Colonic mucosa (tissue), 4 donors: ENCODE data around the gene FAIM2. TPM values are rescaled to one million over a fixed set of nuclear protein-coding genes. Genes with fewer than 3 reads are reported as not detected.

Experiments
- DNase-seq: peaks from one replicate; pipeline ENCODE4 v3.0.0-alpha.2; 2020
- H3K27ac ChIP-seq: fragments of 200-600 bp; one replicate; pipeline ENCODE4 v1.8.0; 2021
- H3K27me3 ChIP-seq: fragments of 200-600 bp; one replicate; pipeline ENCODE4 v1.8.0; 2021
- H3K36me3 ChIP-seq: fragments of 200-600 bp; one replicate; pipeline ENCODE4 v1.8.0; 2021
- H3K4me1 ChIP-seq: fragments of 200-600 bp; one replicate; pipeline ENCODE4 v1.8.0; 2021; ENCODE audit warnings: mild to moderate bottlenecking
- H3K4me3 ChIP-seq: fragments of 200-600 bp; one replicate; pipeline ENCODE4 v1.8.0; 2021
- H3K9ac ChIP-seq, 2 donors: one replicate each; pipeline ENCODE4 v1.7.0; 2013; ENCODE audit warnings: control low read depth in 2 of 2, low read depth in 2 of 2, low read length in 2 of 2
- H3K9me3 ChIP-seq: fragments of 200-600 bp; one replicate; pipeline ENCODE4 v1.8.0; 2021
- intact Hi-C: fragments of 100-400 bp; cut with DNase I; formaldehyde crosslinking; loops from one replicate; pipeline ENCODE4 v1.14.1; 2022
- total RNA-seq, 2 donors: library from RNA; stranded (reverse); fragmentation: NEBNext Ultra II Directional in 1 of 2; extraction: Animal tissue kit (Norgen Biotek cat#: 25700) in 1 of 2; gene quantifications; one replicate each; pipeline ENCODE4 v1.2.1, GENCODE V29; 2021
- TF ChIP-seq, protein P1 (sequence below): fragments of 200-600 bp; IDR thresholded peaks from one replicate; pipeline ENCODE4 v1.8.0; 2022; ENCODE audit warnings: antibody characterized with exemption, mild to moderate bottlenecking
- donor health status: healthy.
- donor health status: DM: no; HTN: no; CAD: no.
- donor health status: DM: no; HTN: no; CAD: no.

FAIM2 gene
- total RNA-seq, 2 donors from 2014 or later: 2.8 to 3.6 TPM

DNA sequence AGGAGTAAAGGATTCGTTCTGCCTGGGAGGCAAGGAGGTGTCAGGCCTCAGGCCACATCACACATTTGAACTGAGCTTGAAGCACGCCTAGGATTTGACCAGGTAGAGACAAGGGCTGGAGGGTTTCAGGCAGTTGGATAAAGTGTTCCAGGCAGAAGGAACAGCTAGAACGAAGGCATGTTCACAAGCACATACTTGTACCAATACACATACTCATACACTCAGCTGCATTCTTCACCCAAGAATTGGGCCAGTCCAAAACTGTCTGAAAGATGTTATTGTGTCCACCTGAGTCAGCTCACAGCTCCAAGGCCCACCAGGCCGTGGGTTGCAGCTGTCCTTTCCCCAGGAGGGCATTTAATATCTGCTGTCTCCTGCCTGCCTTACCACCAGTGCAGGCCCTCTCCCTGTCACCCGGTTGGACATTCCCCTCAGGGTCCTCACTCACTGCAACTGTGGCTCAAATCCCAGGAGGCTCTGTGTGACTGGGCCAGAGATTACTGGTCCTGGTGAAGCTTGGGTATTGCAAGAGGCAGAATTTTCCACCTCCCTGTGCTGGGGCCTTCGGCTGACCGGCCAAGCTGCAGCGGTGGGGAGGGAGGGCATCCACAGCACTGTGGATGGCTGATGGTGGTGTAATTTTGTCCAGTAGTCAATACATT, 34.1 kb upstream of the FAIM2 start:
- Histone ChIP-seq H3K9ac (no peak overlapping the region), H3K4me1 (no peaks in the 10 kb centered on the region), H3K27me3 (no peaks in the 10 kb centered on the region), H3K27ac (no peak overlapping the region), H3K36me3 (no peaks in the 10 kb centered on the region), H3K4me3 (no peak overlapping the region), H3K9me3 (no peaks in the 10 kb centered on the region)
- TF ChIP-seq, protein P1, sequence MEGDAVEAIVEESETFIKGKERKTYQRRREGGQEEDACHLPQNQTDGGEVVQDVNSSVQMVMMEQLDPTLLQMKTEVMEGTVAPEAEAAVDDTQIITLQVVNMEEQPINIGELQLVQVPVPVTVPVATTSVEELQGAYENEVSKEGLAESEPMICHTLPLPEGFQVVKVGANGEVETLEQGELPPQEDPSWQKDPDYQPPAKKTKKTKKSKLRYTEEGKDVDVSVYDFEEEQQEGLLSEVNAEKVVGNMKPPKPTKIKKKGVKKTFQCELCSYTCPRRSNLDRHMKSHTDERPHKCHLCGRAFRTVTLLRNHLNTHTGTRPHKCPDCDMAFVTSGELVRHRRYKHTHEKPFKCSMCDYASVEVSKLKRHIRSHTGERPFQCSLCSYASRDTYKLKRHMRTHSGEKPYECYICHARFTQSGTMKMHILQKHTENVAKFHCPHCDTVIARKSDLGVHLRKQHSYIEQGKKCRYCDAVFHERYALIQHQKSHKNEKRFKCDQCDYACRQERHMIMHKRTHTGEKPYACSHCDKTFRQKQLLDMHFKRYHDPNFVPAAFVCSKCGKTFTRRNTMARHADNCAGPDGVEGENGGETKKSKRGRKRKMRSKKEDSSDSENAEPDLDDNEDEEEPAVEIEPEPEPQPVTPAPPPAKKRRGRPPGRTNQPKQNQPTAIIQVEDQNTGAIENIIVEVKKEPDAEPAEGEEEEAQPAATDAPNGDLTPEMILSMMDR: no peak
- DNase-seq: no peak
- intact Hi-C loops: no loop called here

DNA sequence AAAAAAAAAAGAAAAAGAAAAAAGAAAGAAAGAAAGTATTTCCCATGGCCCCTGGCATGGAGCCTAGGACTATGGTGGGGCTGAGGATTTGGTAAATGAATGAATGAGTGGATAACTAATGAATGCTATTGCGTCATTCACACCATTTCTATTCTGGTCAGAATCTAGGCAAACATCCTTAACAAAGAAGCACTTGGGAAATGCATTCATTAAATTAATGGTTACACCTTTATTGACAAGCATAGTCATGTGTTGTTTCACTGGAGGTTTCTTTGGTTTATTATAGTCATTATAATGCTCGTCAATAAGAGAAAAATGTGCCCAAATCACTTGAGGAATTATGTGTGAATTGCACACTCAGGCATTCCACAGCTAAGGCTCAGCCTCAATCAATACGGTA, 33.2 kb upstream of the FAIM2 start:
- H3K9me3 ChIP-seq: no peaks in the 10 kb centered on the region
- H3K4me1 ChIP-seq: no peaks in the 10 kb centered on the region
- H3K27me3 ChIP-seq: no peaks in the 10 kb centered on the region
- intact Hi-C loops: no loop called here
- H3K36me3 ChIP-seq: no peaks in the 10 kb centered on the region
- no peak overlapping the region for H3K27ac ChIP-seq
- no peak for DNase-seq
- H3K9ac ChIP-seq: no peak overlapping the region
- TF ChIP-seq, protein P1: no peak
- no peak overlapping the region for H3K4me3 ChIP-seq

DNA sequence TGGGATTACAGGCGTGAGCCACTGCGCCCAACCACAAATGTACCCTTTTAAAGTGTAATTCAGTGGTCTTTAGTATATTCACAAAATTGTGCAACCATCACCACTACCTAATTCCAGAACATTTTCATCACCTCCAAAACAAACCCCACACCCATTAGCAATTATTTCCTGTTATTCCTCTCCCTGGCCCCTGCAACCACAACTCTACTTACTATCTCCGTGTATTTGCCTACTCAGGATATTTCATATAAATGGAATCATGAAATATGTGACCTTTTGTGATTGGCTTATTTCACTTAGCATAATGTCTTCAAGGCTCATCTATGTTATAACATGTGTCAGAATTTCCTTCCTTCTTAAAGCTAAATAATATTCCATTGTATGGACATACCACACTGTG, 30.8 kb upstream of the FAIM2 start:
- Histone ChIP-seq H3K36me3 (no peaks in the 10 kb centered on the region), H3K9me3 (no peaks in the 10 kb centered on the region), H3K4me3 (no peak overlapping the region), H3K9ac (no peak overlapping the region), H3K27ac (no peak overlapping the region), H3K27me3 (no peaks in the 10 kb centered on the region), H3K4me1 (no peaks in the 10 kb centered on the region)
- no peak for DNase-seq
- TF ChIP-seq, protein P1: no peak
- intact Hi-C loops: no loop called here

DNA sequence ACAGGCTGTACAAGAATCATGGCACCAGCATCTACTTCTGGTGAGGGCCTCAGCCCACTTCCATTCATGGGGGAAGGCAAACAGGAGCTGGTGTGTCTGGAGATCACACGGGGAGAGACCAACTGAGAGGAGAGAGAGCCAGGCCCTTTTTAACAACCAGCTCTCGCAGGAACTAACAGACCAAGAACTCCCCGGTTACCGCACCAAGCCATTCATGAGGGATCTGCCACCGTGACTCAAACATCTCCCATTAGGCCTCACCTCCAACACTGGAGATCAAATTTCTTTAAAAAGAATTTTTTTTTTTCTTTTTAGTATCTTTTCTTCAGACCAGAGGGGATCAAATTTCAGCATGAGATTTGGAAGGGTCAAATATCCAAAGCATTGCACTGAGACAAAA, 30.1 kb upstream of the FAIM2 start:
- no peak for DNase-seq
- intact Hi-C loops: no loop called here
- no peak overlapping the region for H3K27ac ChIP-seq

DNA sequence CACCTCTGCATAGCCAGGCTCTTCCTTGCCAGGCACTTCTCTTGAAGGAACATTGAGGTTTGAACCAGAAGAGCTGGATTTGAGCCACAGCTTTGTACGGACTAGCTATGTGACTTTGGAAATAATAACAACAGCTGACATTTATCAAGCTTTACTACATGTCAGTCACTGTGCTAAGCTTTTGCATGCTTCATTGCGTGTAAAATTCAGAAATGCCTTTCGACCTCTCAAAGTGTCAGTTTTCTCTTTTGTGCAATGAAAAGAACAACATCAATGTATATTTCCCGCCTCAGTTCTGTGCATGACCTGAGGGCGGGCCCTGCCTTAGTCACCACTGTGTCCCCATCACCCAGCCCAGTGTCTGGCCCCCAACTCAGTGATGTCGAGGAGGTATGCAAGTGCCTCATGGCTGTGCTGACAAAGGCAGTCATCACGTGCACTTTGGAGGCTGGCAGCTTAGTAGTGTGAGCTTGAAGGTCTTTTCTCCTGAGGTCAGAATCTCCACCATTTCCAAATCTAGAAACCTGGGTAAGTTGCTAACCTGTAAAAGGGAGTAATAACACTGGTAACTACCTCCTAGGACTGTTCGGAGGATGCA, 28.9 kb upstream of the FAIM2 start:
- H3K4me3 ChIP-seq: no peak overlapping the region
- H3K27me3 ChIP-seq: no peaks in the 10 kb centered on the region
- no peak overlapping the region for H3K27ac ChIP-seq
- H3K36me3 ChIP-seq: no peaks in the 10 kb centered on the region
- no peaks in the 10 kb centered on the region for H3K9me3 ChIP-seq
- no peaks in the 10 kb centered on the region for H3K4me1 ChIP-seq
- DNase-seq: no peak
- no peak overlapping the region for H3K9ac ChIP-seq
- intact Hi-C loops: no loop called here
- TF ChIP-seq, protein P1: no peak

More for the DNA sequence above, 30.1 kb upstream of the FAIM2 start:
- H3K4me3 ChIP-seq: no peak overlapping the region
- TF ChIP-seq, protein P1: no peak
- H3K9ac ChIP-seq: no peak overlapping the region
- no peaks in the 10 kb centered on the region for H3K27me3 ChIP-seq
- H3K9me3 ChIP-seq: no peaks in the 10 kb centered on the region
- no peaks in the 10 kb centered on the region for H3K4me1 ChIP-seq
- no peaks in the 10 kb centered on the region for H3K36me3 ChIP-seq
